Neural progenitor cell (in vitro differentiated cells): ENCODE measurements around the gene DDX59.

Source experiments
- EZH2 ChIP-seq: fragments of 200-600 bp; sonication (generic); IDR thresholded peaks from 2 replicates; pipeline ENCODE4 v1.6.1; 2017; ENCODE audit warnings: antibody characterized with exemption, mild to moderate bottlenecking, moderate library complexity
- EZH2phosphoT487 ChIP-seq: fragments of 200-600 bp; sonication (generic); IDR thresholded peaks from 2 replicates; pipeline ENCODE4 v1.6.1; 2017; ENCODE audit warnings: antibody characterized with exemption
- TF ChIP-seq, protein P1 (sequence below): fragments of 200-600 bp; sonication (generic); IDR thresholded peaks from 2 replicates; pipeline ENCODE4 v1.5.1; 2017; ENCODE audit warnings: antibody characterized with exemption, mild to moderate bottlenecking

DNA sequence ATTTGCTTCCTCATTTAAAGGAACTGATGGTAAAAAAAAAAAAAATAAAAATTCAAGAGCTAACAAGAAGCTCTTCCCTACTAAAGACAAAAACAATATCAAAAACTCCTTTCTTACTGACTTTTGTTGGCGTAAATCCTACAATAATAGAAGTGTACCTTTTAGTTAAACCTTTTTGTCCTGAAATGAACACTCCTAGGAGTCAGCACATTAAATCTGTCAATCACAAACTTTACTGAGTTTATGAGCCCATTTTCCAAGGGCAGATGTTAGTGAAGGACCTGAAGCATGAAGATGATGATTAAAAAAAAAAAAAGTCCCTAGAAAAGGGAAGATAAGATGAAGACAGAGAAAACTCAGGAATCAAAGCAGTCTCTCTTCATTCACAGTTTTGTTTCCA, 22.6 kb upstream of the DDX59 start:
- TF ChIP-seq, protein P1, sequence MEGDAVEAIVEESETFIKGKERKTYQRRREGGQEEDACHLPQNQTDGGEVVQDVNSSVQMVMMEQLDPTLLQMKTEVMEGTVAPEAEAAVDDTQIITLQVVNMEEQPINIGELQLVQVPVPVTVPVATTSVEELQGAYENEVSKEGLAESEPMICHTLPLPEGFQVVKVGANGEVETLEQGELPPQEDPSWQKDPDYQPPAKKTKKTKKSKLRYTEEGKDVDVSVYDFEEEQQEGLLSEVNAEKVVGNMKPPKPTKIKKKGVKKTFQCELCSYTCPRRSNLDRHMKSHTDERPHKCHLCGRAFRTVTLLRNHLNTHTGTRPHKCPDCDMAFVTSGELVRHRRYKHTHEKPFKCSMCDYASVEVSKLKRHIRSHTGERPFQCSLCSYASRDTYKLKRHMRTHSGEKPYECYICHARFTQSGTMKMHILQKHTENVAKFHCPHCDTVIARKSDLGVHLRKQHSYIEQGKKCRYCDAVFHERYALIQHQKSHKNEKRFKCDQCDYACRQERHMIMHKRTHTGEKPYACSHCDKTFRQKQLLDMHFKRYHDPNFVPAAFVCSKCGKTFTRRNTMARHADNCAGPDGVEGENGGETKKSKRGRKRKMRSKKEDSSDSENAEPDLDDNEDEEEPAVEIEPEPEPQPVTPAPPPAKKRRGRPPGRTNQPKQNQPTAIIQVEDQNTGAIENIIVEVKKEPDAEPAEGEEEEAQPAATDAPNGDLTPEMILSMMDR = no peak
- TF ChIP-seq EZH2 (no peak), EZH2phosphoT487 (no peak)
